ENCODE measurements around the gene STEAP4.
"Not testable (repeated sequence)": the region's sequence is repeated elsewhere in the genome, so short reads cannot be mapped to it uniquely, and the experiment has no call there.

STEAP4 gene

DNA sequence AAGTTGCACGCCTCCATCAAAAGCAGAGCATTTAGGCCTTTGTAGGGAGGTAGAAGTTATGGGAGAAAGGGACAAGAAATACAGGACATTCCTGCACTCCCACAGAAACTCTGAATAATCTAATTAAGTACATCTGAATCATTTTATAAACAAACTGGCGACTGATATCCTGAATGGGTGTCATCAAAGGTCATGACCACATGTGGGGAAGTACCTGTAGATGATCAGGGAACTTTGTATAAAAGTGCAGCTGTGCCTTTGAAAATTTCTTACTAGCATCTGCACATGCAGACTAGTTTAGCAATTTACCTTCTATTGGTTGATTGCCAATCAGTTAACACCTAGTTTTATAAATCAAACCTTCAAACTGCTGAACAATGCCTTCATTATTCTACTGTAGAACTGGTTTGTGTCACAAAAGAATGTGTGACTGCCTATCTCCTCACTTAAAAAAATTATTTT, 17.1 kb downstream of the STEAP4 start:
- TF ChIP-seq, protein P1, sequence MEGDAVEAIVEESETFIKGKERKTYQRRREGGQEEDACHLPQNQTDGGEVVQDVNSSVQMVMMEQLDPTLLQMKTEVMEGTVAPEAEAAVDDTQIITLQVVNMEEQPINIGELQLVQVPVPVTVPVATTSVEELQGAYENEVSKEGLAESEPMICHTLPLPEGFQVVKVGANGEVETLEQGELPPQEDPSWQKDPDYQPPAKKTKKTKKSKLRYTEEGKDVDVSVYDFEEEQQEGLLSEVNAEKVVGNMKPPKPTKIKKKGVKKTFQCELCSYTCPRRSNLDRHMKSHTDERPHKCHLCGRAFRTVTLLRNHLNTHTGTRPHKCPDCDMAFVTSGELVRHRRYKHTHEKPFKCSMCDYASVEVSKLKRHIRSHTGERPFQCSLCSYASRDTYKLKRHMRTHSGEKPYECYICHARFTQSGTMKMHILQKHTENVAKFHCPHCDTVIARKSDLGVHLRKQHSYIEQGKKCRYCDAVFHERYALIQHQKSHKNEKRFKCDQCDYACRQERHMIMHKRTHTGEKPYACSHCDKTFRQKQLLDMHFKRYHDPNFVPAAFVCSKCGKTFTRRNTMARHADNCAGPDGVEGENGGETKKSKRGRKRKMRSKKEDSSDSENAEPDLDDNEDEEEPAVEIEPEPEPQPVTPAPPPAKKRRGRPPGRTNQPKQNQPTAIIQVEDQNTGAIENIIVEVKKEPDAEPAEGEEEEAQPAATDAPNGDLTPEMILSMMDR (IDR thresholded peaks at IDR 0.05; ENCODE audit: insufficient read depth, low read length, missing control alignments): no peak
- H3K4me3 ChIP-seq (ENCODE audit: low read depth, low read length): no peak overlapping the region
- CTCF ChIA-PET: no interaction called here
- no peak for DNase-seq (ENCODE audit: low read depth, low spot score)
- POLR2A ChIA-PET: no interaction called here

DNA sequence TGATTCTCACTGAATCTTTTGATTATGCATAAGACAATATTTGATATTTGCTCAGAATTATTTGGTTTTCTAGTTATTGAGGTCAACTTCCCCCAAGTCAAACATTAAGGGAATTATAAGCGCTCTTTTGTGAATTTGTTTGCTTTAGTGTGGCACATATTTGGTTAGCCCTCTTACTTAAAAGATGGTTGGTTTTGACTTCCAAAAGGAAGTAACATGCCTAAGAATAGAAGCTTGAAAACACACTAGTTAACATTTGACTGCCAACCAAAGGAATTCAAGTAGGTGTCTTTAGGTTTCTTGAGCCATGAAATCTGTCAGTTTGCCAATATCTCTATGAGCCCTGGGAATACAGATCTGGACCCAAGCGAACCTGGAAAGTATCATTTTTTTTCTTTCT, 24.9 kb downstream of the STEAP4 start:
- POLR2A ChIA-PET: no interaction called here
- no peak for DNase-seq (ENCODE audit: low read depth, low spot score)
- no peak overlapping the region for H3K4me3 ChIP-seq (ENCODE audit: low read depth, low read length)
- TF ChIP-seq, protein P1 (IDR thresholded peaks at IDR 0.05; ENCODE audit: insufficient read depth, low read length, missing control alignments): no peak
- CTCF ChIA-PET: no interaction called here

DNA sequence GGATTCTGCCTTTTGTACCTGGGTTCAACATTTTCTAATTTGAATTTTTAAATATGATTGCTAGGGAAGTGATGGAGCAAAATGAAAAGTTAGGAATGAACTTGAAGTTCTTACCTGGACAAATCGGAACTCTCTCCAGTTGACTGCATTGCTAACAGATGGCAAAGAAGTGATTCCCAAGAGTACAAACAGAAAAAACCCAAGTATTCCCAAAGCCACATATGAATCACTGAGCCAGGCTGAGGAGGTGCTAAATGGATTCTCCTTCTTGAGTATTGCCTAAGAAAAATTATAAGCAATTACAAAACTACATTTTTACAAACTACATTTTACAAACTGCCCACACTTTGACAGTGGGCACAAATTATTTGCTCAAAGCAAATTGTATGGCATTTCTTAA, 25.9 kb downstream of the STEAP4 start:
- TF ChIP-seq, protein P1 (IDR thresholded peaks at IDR 0.05; ENCODE audit: insufficient read depth, low read length, missing control alignments): no peak
- POLR2A ChIA-PET: no interaction called here
- CTCF ChIA-PET: no interaction called here
- no peak for DNase-seq (ENCODE audit: low read depth, low spot score)
- H3K4me3 ChIP-seq (ENCODE audit: low read depth, low read length): no peak overlapping the region

DNA sequence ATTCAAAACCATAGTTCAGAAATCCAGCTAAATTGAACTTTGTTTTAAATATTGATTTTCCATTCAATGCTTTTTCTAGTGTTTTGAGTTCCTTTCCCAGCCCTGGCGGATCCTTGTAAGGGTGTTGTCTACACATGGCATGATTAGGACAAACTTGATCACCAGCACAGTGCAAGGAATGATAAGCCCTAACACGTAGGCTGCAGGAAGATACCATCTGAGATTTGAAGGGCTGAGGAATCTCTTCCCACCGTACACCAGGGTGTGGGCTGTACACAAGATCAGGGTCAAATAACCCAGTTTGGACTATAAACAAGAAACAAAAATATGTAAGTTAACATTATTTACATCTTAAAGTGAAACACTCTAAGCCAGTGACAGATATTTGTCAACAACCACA, 27.4 kb downstream of the STEAP4 start:
- H3K4me3 ChIP-seq (ENCODE audit: low read depth, low read length): no peak overlapping the region
- DNase-seq (ENCODE audit: low read depth, low spot score): no peak
- TF ChIP-seq, protein P1 (IDR thresholded peaks at IDR 0.05; ENCODE audit: insufficient read depth, low read length, missing control alignments): no peak
- CTCF ChIA-PET: no interaction called here
- POLR2A ChIA-PET: no interaction called here

DNA sequence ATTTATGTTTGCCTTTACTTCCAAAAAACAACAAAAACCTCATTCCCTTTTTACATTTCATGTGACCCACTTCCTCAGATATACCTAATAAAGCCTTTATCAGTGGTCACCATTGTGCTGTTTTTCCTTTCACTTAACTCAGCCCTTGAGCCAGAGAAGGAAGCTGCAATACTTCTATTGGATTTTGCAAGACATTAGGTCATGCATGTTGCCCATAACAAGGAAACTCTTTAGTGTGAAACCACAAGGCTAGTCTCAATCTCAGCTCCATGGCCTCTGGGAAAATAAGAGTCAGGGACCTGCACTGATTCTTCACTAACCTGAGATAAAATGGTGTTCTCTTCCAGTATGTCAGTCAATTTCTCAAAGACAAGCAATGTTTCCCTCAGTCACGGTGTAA, 27.8 kb downstream of the STEAP4 start:
- ChIA-PET POLR2A (no interaction called here), CTCF (no interaction called here)
- no peak for DNase-seq (ENCODE audit: low read depth, low spot score)
- TF ChIP-seq, protein P1 (IDR thresholded peaks at IDR 0.05; ENCODE audit: insufficient read depth, low read length, missing control alignments): no peak
- no peak overlapping the region for H3K4me3 ChIP-seq (ENCODE audit: low read depth, low read length)

DNA sequence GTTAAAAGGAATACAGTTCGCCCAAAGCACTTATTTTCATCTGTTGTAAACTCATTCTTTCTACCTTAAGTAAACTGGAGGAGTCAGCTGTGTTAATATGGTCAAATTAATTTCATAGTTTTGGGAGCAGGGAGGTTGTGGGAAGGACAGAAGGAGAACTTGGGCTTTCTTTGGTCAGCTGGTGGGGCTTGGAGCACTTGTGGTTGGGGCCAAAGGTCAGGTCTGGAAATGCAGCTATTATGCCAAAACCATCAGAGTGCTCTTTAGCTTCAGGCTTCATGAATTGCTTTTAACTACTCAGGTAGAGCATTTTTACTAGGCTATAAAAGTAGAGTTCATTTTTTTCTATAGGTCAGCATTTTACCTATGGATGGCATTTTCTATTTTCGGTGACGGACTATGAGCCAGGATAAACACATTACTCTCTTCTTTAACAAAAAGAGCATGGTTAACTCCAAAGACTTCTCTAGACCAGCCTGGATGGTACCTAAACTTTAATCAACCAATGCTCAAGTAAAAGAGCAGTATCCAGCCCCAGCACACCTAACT, 30.0 kb downstream of the STEAP4 start:
- no peak overlapping the region for H3K4me3 ChIP-seq (ENCODE audit: low read depth, low read length)
- POLR2A ChIA-PET: no interaction called here
- no peak for DNase-seq (ENCODE audit: low read depth, low spot score)
- TF ChIP-seq, protein P1 (IDR thresholded peaks at IDR 0.05; ENCODE audit: insufficient read depth, low read length, missing control alignments): no peak
- CTCF ChIA-PET: no interaction called here

DNA sequence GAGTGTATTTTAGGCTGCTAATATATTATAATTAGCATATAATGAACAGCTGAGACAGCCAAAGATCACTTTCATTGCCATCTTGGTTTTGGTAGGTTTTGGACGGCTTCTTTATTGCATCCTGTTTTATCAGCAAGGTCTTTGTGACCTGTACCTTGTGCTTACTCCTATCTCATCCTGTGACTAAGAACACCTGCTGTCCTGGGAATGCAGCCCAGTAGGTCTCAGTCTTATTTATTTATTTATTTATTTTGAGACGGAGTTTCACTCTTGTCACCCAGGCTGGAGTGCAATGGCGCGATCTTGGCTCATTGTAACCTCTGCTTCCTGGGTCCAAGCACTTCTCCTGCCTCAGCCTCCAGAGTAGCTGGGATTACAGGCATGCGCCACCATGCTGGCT, 31.8 kb downstream of the STEAP4 start:
- POLR2A ChIA-PET; DNase-seq (ENCODE audit: low read depth, low spot score); CTCF ChIA-PET: not testable (repeated sequence)

More for the DNA sequence above, 31.8 kb downstream of the STEAP4 start:
- H3K4me3 ChIP-seq (ENCODE audit: low read depth, low read length): not testable (repeated sequence)

Measured in AG04449 (cell line).